BLaER1 (cell line): ENCODE measurements around the gene STRIP2.
A peak's percentile ranks its signal among the peaks of the same experiment; 100 is the strongest.

Experiments used
- H3K27ac ChIP-seq: shearing (Covaris generic); formaldehyde crosslinking; 2 replicates; pipeline ENCODE4 v1.8.1; 2022
- H3K27me3 ChIP-seq: shearing (Covaris generic); formaldehyde crosslinking; 2 replicates; pipeline ENCODE4 v1.8.1; 2022
- H3K36me3 ChIP-seq: shearing (Covaris generic); formaldehyde crosslinking; 2 replicates; pipeline ENCODE4 v1.8.1; 2022
- H3K4me1 ChIP-seq: shearing (Covaris generic); formaldehyde crosslinking; 2 replicates; pipeline ENCODE4 v1.8.1; 2022
- H3K4me2 ChIP-seq: shearing (Covaris generic); formaldehyde crosslinking; 2 replicates; pipeline ENCODE4 v1.8.1; 2022
- H3K4me3 ChIP-seq: shearing (Covaris generic); formaldehyde crosslinking; 2 replicates; pipeline ENCODE4 v1.8.1; 2022
- H3K9ac ChIP-seq: shearing (Covaris generic); formaldehyde crosslinking; 2 replicates; pipeline ENCODE4 v1.8.1; 2022
- H3K9me3 ChIP-seq: shearing (Covaris generic); formaldehyde crosslinking; 2 replicates; pipeline ENCODE4 v1.8.1; 2022
- H4K20me1 ChIP-seq: shearing (Covaris generic); formaldehyde crosslinking; 2 replicates; pipeline ENCODE4 v1.8.1; 2022
- Cebpa-rat ChIP-seq: shearing (Covaris generic); IDR thresholded peaks from 2 replicates; pipeline ENCODE4 v1.8.1; 2022

The STRIP2 gene

GRCh38 chr7:129421717-129422250 is 12.4 kb upstream of the STRIP2 start:
- H3K4me3 ChIP-seq, result no peak overlapping the region
- H3K9ac ChIP-seq, result no peak overlapping the region
- peaks cover 35% of the 10 kb centered on the region for H3K36me3 ChIP-seq
- H3K4me2 ChIP-seq, result no peak overlapping the region
- H3K27ac ChIP-seq, result no peak overlapping the region
- no peak for TF ChIP-seq Cebpa-rat
- H4K20me1 ChIP-seq, result no peaks in the 10 kb centered on the region
- H3K4me1 ChIP-seq, result peaks cover 5% of the 10 kb centered on the region; the same call in 1 of the 2 replicates
- no peaks in the 10 kb centered on the region for H3K27me3 ChIP-seq
- no peaks in the 10 kb centered on the region for H3K9me3 ChIP-seq

GRCh38 chr7:129422727-129423126 is 11.5 kb upstream of the STRIP2 start:
- H3K4me2 ChIP-seq, result no peak overlapping the region
- H3K36me3 ChIP-seq, result peaks cover 45% of the 10 kb centered on the region
- peaks cover 11% of the 10 kb centered on the region; the same call in 1 of the 2 replicates for H3K4me1 ChIP-seq
- H3K4me3 ChIP-seq, result no peak overlapping the region
- no peak overlapping the region for H3K9ac ChIP-seq
- no peak overlapping the region for H3K27ac ChIP-seq
- TF ChIP-seq Cebpa-rat, result no peak
- no peaks in the 10 kb centered on the region for H4K20me1 ChIP-seq
- no peaks in the 10 kb centered on the region for H3K27me3 ChIP-seq
- no peaks in the 10 kb centered on the region for H3K9me3 ChIP-seq

DNA sequence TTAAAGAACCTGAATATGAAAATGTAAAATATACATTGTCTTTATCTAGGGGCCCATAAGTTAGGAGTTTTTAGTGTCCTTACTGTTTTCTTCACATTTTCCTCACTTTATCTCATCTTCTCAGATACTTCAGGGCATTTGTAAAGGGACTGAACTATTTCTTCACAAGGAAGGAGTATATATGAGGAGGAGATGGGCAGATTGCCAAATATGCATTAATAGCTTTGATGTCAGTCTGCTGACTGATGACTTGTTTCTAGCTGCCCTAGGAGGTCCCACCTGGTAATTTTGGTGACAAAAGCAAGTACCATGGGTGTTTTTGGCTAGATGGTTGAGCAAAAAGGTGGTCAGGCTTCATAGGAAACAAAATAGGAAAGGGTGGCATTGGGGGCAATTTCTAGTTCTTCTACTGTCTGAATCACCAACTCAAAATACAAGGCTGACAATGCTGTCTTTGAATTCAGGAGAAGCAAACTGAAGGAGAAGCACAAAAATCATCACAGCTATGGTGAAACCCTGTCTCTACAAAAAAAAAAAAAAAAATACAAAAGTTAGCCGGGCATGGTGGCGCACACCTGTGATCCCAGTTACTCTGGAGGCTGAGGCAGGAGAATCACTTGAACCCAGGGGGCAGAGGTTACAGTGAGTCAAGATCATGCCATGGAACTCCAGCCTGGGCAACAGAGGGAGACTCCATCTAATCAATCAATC is 10.4 kb upstream of the STRIP2 start:
- Histone ChIP-seq H3K9ac (no peak overlapping the region), H3K4me2 (no peak overlapping the region), H3K27ac (no peak overlapping the region), H4K20me1 (no peaks in the 10 kb centered on the region), H3K4me1 (peaks cover 11% of the 10 kb centered on the region; the same call in 1 of the 2 replicates), H3K4me3 (no peak overlapping the region), H3K27me3 (no peaks in the 10 kb centered on the region), H3K9me3 (no peaks in the 10 kb centered on the region), H3K36me3 (peaks cover 46% of the 10 kb centered on the region)
- no peak for TF ChIP-seq Cebpa-rat

GRCh38 chr7:129426482-129426881 is 7.8 kb upstream of the STRIP2 start:
- no peak overlapping the region for H3K27ac ChIP-seq
- H3K9me3 ChIP-seq, result no peaks in the 10 kb centered on the region
- no peaks in the 10 kb centered on the region for H3K27me3 ChIP-seq
- TF ChIP-seq Cebpa-rat, result no peak
- H3K4me1 ChIP-seq, result peaks cover 11% of the 10 kb centered on the region; the same call in 1 of the 2 replicates
- H4K20me1 ChIP-seq, result no peaks in the 10 kb centered on the region; the same call in 1 of the 2 replicates
- H3K36me3 ChIP-seq, result peaks cover 46% of the 10 kb centered on the region
- H3K4me3 ChIP-seq, result no peak overlapping the region
- H3K9ac ChIP-seq, result no peak overlapping the region
- 0 out of 2 replicates have a peak overlapping the region, but pooled peaks have one; percentile 1 for H3K4me2 ChIP-seq

DNA sequence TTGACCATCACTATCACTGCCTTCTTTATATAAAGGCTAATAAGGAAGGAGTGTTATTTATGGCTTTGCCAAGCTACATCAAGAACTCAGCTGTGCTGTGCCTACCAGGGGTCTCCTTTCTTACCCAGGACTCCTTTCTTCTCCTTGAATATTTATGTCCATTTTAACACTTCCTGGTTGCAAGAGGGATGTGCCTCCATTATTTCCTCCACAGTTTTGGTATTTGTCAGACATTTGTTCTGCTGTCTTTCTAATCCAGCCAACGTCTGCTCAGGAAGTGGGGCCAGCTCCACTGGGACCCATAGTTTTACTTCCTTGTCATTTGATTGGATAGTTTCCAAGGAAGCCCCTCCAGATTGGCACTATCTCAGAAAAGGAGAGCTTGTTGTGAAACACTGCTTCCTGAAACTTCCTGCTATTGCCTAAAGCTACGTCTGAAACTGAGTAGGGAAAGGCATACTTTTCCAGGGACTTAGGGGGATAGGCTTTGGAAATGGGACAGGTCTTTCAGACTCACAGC is 6.6 kb upstream of the STRIP2 start:
- Histone ChIP-seq H3K9me3 (no peaks in the 10 kb centered on the region), H3K36me3 (peaks cover 42% of the 10 kb centered on the region), H3K4me1 (peaks cover 11% of the 10 kb centered on the region; the same call in 1 of the 2 replicates), H3K9ac (no peak overlapping the region), H3K27ac (no peak overlapping the region), H3K4me2 (no peak overlapping the region), H4K20me1 (no peaks in the 10 kb centered on the region; the same call in 1 of the 2 replicates), H3K27me3 (peaks cover 5% of the 10 kb centered on the region; the same call in 1 of the 2 replicates), H3K4me3 (no peak overlapping the region)
- no peak for TF ChIP-seq Cebpa-rat

DNA sequence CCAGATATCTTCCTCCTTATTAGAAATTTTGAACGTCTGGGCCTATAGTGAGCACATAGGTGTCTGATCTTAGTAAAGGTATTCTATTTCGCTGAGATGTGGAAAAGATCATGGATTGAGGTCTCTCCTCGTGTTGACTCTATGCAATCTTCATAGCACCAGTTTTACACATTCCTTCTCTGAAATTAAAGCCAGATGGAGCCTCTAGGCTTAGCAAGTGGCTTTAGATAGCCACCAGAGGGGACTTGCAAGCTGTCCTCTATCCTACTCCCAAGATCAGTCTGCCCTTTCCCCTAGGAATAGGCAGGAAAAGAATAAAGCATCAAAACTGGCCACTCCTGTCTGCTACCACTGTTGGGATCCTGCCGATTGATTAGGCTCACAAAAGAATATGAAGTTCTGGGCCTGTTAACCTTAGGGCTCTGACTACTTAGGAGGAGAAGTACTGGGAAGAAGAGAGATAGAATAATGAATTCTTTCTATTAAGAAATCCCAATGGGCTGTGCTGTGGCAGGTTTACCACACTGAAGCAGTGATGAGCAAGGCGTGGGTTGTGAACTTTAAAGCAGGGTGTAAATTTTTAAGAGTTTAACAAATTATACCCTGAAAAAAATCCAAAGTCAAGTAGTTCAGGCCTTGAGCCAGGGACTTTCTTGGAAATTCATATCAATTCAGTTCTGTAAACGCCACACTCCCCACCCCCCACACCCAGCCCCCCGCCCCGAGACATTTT is 2.2 kb upstream of the STRIP2 start:
- Histone ChIP-seq H3K36me3 (peaks cover 8% of the 10 kb centered on the region), H3K9me3 (no peaks in the 10 kb centered on the region), H3K4me1 (peaks cover 17% of the 10 kb centered on the region), H3K27me3 (peaks cover 43% of the 10 kb centered on the region), H3K4me3 (no peak overlapping the region), H3K9ac (no peak overlapping the region), H4K20me1 (peaks cover 5% of the 10 kb centered on the region; the same call in 1 of the 2 replicates), H3K4me2 (no peak overlapping the region), H3K27ac (no peak overlapping the region)
- TF ChIP-seq Cebpa-rat, result no peak

- Histone ChIP-seq H3K4me1 (peaks cover 12% of the 10 kb centered on the region), H3K4me3 (peak overlapping the region; percentile 78), H4K20me1 (peaks cover 5% of the 10 kb centered on the region; the same call in 1 of the 2 replicates), H3K36me3 (no peaks in the 10 kb centered on the region), H3K27me3 (peaks cover 43% of the 10 kb centered on the region), H3K4me2 (peak overlapping the region; percentile 100), H3K9ac (peak overlapping the region; percentile 77), H3K9me3 (no peaks in the 10 kb centered on the region), H3K27ac (peak overlapping the region; percentile 19; the same call in 1 of the 2 replicates)
- TF ChIP-seq Cebpa-rat, result no peak
Measured at GRCh38 chr7:129434675-129435318, 565 bp downstream of the STRIP2 start.

GRCh38 chr7:129435414-129435829 is 1.2 kb downstream of the STRIP2 start:
- H3K4me2 ChIP-seq, result peak overlapping the region; percentile 100
- H3K9me3 ChIP-seq, result no peaks in the 10 kb centered on the region
- no peaks in the 10 kb centered on the region for H3K36me3 ChIP-seq
- no peak for TF ChIP-seq Cebpa-rat
- H4K20me1 ChIP-seq, result peaks cover 5% of the 10 kb centered on the region; the same call in 1 of the 2 replicates
- peaks cover 12% of the 10 kb centered on the region for H3K4me1 ChIP-seq
- H3K9ac ChIP-seq, result no peak overlapping the region
- H3K27ac ChIP-seq, result no peak overlapping the region
- peak overlapping the region; percentile 78; the same call in 1 of the 2 replicates for H3K4me3 ChIP-seq
- peaks cover 43% of the 10 kb centered on the region for H3K27me3 ChIP-seq

GRCh38 chr7:129436335-129436923 is 2.2 kb downstream of the STRIP2 start:
- H3K9ac ChIP-seq, result no peak overlapping the region
- no peaks in the 10 kb centered on the region for H3K9me3 ChIP-seq
- no peaks in the 10 kb centered on the region for H3K36me3 ChIP-seq
- H3K4me1 ChIP-seq, result peaks cover 12% of the 10 kb centered on the region
- peaks cover 5% of the 10 kb centered on the region; the same call in 1 of the 2 replicates for H4K20me1 ChIP-seq
- no peak overlapping the region for H3K4me3 ChIP-seq
- H3K27ac ChIP-seq, result no peak overlapping the region
- no peak overlapping the region for H3K4me2 ChIP-seq
- TF ChIP-seq Cebpa-rat, result no peak
- H3K27me3 ChIP-seq, result peaks cover 43% of the 10 kb centered on the region
